ENCODE results near the gene MPPED1. TPM values are rescaled to one million over a fixed set of nuclear protein-coding genes. Genes with fewer than 3 reads are reported as not detected.

MPPED1 gene
- total RNA-seq, 1 donor from 2014 or later, result not detected

Other genes starting within 250 kb of the MPPED1 start
- gene TTLL12, start 224.9 kb upstream of the MPPED1 start, total RNA-seq, result 33.6 and 33.8 TPM in 2 replicates
- not detected in 2 replicates for gene SCUBE1, start 68.6 kb upstream of the MPPED1 start, total RNA-seq